Measurements from ENCODE around the gene NEDD1. TPM values are rescaled to one million over a fixed set of nuclear protein-coding genes. Genes with fewer than 3 reads are reported as not detected.

NEDD1 gene
- total RNA-seq, 1 donor from 2014 or later, result 25.1 TPM

GRCh38 chr12:96866801-96867590 lies 40.1 kb upstream of the NEDD1 start:
- H3K27me3 Mint-ChIP-seq (ENCODE audit: low read depth), result no peaks in the 10 kb centered on the region
- H3K4me1 Mint-ChIP-seq, result peaks cover 5% of the 10 kb centered on the region
- H3K9me3 Mint-ChIP-seq, result peaks cover 13% of the 10 kb centered on the region
- no peak overlapping the region for H3K27ac Mint-ChIP-seq
- TF ChIP-seq CTCF (IDR thresholded peaks at IDR 0.05; ENCODE audit: unreplicated experiment), result no peak
- H3K36me3 Mint-ChIP-seq, result no peaks in the 10 kb centered on the region
- H3K4me3 Mint-ChIP-seq, result no peak overlapping the region
- no peak for DNase-seq (ENCODE audit: low spot score in 2 of 2, unreplicated experiment in 2 of 2)

GRCh38 chr12:96870946-96871345 lies 36.1 kb upstream of the NEDD1 start:
- no peak for DNase-seq (ENCODE audit: low spot score in 2 of 2, unreplicated experiment in 2 of 2)
- Mint-ChIP-seq H3K27me3 (ENCODE audit: low read depth) (no peaks in the 10 kb centered on the region), H3K4me3 (no peak overlapping the region), H3K9me3 (peaks cover 29% of the 10 kb centered on the region), H3K27ac (no peak overlapping the region), H3K4me1 (no peaks in the 10 kb centered on the region), H3K36me3 (no peaks in the 10 kb centered on the region)
- TF ChIP-seq CTCF (IDR thresholded peaks at IDR 0.05; ENCODE audit: unreplicated experiment), result no peak

DNA sequence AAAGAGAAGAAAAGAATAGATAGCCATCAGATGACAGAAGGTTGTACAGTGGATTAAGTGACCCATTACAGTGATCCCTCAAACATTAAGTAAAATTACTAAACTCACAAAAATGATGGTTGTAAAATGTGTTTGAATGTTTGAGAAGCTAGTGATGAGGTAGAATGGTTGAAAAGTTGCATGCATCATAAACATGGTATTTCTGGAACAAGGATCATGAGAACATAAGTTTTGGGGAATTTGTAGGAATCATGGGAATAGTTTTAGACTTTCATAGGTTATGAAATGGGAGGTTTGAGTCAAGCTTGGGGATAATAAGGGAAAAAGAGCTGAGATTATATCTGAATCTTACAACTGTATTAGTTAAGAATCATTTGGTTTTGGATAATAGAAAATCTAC lies 34.1 kb upstream of the NEDD1 start:
- no peak for TF ChIP-seq CTCF (IDR thresholded peaks at IDR 0.05; ENCODE audit: unreplicated experiment)
- H3K27me3 Mint-ChIP-seq (ENCODE audit: low read depth), result no peaks in the 10 kb centered on the region
- H3K27ac Mint-ChIP-seq, result no peak overlapping the region
- H3K4me1 Mint-ChIP-seq, result no peaks in the 10 kb centered on the region
- DNase-seq (ENCODE audit: low spot score in 2 of 2, unreplicated experiment in 2 of 2), result no peak
- peaks cover 29% of the 10 kb centered on the region for H3K9me3 Mint-ChIP-seq
- no peak overlapping the region for H3K4me3 Mint-ChIP-seq
- H3K36me3 Mint-ChIP-seq, result no peaks in the 10 kb centered on the region

DNA sequence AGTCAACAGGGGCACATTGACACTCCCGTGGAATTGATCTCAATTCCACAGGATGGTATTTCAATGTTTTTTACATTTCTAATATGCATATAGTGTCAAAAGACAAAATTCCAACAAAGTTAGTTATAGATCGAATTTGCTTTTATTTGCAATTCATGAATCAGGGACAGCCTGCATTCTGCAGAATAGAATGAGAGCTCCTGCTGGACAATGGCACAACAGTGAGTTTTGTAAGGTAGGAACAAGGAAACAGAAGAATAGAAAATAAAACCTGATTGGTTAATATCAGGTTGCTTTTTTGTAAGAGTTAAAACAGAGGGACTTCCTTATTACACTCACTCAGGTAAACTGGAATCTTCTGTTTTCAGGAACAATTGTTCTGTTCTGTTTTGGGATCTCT lies 32.8 kb upstream of the NEDD1 start:
- H3K36me3 Mint-ChIP-seq, result no peaks in the 10 kb centered on the region
- no peak for TF ChIP-seq CTCF (IDR thresholded peaks at IDR 0.05; ENCODE audit: unreplicated experiment)
- peaks cover 6% of the 10 kb centered on the region for H3K4me1 Mint-ChIP-seq
- H3K27me3 Mint-ChIP-seq (ENCODE audit: low read depth), result no peaks in the 10 kb centered on the region
- H3K9me3 Mint-ChIP-seq, result peaks cover 29% of the 10 kb centered on the region
- H3K27ac Mint-ChIP-seq, result no peak overlapping the region
- no peak overlapping the region for H3K4me3 Mint-ChIP-seq
- DNase-seq (ENCODE audit: low spot score in 2 of 2, unreplicated experiment in 2 of 2), result no peak

DNA sequence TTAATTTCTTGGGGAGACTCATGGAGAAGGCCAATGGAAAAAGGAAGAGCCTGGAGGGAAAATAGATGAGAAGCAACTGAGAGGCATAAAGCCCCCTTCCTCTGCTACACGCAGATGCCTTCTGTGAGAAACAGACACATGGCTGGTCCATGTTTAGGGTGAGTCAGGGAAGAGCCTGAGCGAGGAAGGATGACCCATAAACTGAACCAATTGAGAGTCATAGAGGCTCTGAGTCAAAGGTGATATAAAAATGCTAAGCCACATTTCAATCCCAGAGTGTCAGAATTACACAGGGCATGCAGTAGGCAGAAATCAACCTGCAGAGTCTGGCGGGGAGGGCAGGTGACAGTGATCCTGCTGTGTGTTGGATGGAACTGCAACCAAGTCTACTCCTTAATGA lies 30.1 kb upstream of the NEDD1 start:
- no peak overlapping the region for H3K4me3 Mint-ChIP-seq
- H3K27me3 Mint-ChIP-seq (ENCODE audit: low read depth), result no peaks in the 10 kb centered on the region
- no peak overlapping the region for H3K27ac Mint-ChIP-seq
- H3K9me3 Mint-ChIP-seq, result peaks cover 27% of the 10 kb centered on the region
- DNase-seq (ENCODE audit: low spot score in 2 of 2, unreplicated experiment in 2 of 2), result no peak
- no peak for TF ChIP-seq CTCF (IDR thresholded peaks at IDR 0.05; ENCODE audit: unreplicated experiment)
- H3K4me1 Mint-ChIP-seq, result peaks cover 6% of the 10 kb centered on the region
- H3K36me3 Mint-ChIP-seq, result no peaks in the 10 kb centered on the region
